NB4 (cell line): ENCODE measurements around the gene ARMH4.

Experiments used
- CTCF ChIP-seq: IDR thresholded peaks from one replicate; pipeline ENCODE4 v1.5.1; 2012; ENCODE audit warnings: low read depth, low read length
- MYC ChIP-seq: IDR thresholded peaks from 2 replicates; pipeline ENCODE4 v1.6.1; 2011; ENCODE audit warnings: low read depth, low read length
- POLR2A ChIP-seq: IDR thresholded peaks from 2 replicates; pipeline ENCODE4 v1.6.1; 2011; ENCODE audit warnings: mild to moderate bottlenecking; ENCODE audit not compliant: insufficient read length; ENCODE audit errors: extremely low read depth
- TF ChIP-seq, protein P1 (sequence below): IDR thresholded peaks from 2 replicates; pipeline ENCODE4 v1.6.1; 2011; ENCODE audit warnings: low read depth, low read length

- TF ChIP-seq CTCF (no peak), POLR2A (no peak), MYC (no peak)
- TF ChIP-seq, protein P1, sequence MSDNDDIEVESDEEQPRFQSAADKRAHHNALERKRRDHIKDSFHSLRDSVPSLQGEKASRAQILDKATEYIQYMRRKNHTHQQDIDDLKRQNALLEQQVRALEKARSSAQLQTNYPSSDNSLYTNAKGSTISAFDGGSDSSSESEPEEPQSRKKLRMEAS, result no peak
Measured at GRCh38 chr14:58171090-58171489, 19.1 kb upstream of the ARMH4 start.
